RWPE1 (cell line): Measurements from ENCODE around the gene ZC3H12A.

Experiments
- CTCF ChIA-PET: fragments of 350-600 bp; sonication (Branson Sonifier 250); formaldehyde crosslinking; extraction: SDS; loops from one replicate; lab custom pipeline; 2021; lab: Yijun Ruan, JAX
- POLR2A ChIA-PET: fragments of 400-600 bp; formaldehyde crosslinking; extraction: SDS; loops from one replicate; lab custom pipeline; 2020; ENCODE audit warnings: antibody characterized with exemption; ENCODE audit not compliant: low non-redundant PET; lab: Yijun Ruan, JAX
- DNase-seq: peaks from one replicate; pipeline ENCODE4 v3.0.0; 2012; ENCODE audit warnings: low spot score
- H3K27ac ChIP-seq: fragments of 450-650 bp; 2 replicates; pipeline ENCODE4 v1.5.1; 2017
- TF ChIP-seq, protein P1 (sequence below): fragments of 450-650 bp; conservative IDR thresholded peaks from 2 replicates; pipeline ENCODE4 v1.5.1; 2017; ENCODE audit warnings: low read depth, mild to moderate bottlenecking

ZC3H12A gene

GRCh38 chr1:37434292-37435225 lies 39.8 kb upstream of the ZC3H12A start:
- H3K27ac ChIP-seq: no peak overlapping the region

GRCh38 chr1:37437087-37437486 lies 37.3 kb upstream of the ZC3H12A start:
- DNase-seq: no peak
- CTCF ChIA-PET: interaction anchor here (0.5 to 1.4 kb wide), 3 partner anchors 18 to 1528 kb away, joined by 3 to 4 read pairs (median 4); no protein-coding TSS in a partner anchor
- POLR2A ChIA-PET: no interaction called here
- no peak overlapping the region for H3K27ac ChIP-seq
- TF ChIP-seq, protein P1, sequence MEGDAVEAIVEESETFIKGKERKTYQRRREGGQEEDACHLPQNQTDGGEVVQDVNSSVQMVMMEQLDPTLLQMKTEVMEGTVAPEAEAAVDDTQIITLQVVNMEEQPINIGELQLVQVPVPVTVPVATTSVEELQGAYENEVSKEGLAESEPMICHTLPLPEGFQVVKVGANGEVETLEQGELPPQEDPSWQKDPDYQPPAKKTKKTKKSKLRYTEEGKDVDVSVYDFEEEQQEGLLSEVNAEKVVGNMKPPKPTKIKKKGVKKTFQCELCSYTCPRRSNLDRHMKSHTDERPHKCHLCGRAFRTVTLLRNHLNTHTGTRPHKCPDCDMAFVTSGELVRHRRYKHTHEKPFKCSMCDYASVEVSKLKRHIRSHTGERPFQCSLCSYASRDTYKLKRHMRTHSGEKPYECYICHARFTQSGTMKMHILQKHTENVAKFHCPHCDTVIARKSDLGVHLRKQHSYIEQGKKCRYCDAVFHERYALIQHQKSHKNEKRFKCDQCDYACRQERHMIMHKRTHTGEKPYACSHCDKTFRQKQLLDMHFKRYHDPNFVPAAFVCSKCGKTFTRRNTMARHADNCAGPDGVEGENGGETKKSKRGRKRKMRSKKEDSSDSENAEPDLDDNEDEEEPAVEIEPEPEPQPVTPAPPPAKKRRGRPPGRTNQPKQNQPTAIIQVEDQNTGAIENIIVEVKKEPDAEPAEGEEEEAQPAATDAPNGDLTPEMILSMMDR: no peak

More at GRCh38 chr1:37434292-37435225, 39.8 kb upstream of the ZC3H12A start:
- ChIA-PET POLR2A (no interaction called here), CTCF (interaction anchor here (0.5 to 2.7 kb wide), 21 partner anchors 9 to 918 kb away, joined by 3 to 18 read pairs (median 5); partner anchors contain the start of gene MEAF6)
- TF ChIP-seq, protein P1: peak; percentile 89
- DNase-seq: peak; percentile 78

- ChIA-PET POLR2A (no interaction called here), CTCF (no interaction called here)
- TF ChIP-seq, protein P1: no peak
These were observed 36.1 kb upstream of the ZC3H12A start for GRCh38 chr1:37438037-37438868.

GRCh38 chr1:37438869-37439343 lies 35.5 kb upstream of the ZC3H12A start:
- ChIA-PET CTCF (no interaction called here), POLR2A (no interaction called here)
- H3K27ac ChIP-seq: no peak overlapping the region
- TF ChIP-seq, protein P1: no peak
- DNase-seq: no peak

More at GRCh38 chr1:37438037-37438868, 36.1 kb upstream of the ZC3H12A start:
- no peak for DNase-seq
- H3K27ac ChIP-seq: no peak overlapping the region

DNA sequence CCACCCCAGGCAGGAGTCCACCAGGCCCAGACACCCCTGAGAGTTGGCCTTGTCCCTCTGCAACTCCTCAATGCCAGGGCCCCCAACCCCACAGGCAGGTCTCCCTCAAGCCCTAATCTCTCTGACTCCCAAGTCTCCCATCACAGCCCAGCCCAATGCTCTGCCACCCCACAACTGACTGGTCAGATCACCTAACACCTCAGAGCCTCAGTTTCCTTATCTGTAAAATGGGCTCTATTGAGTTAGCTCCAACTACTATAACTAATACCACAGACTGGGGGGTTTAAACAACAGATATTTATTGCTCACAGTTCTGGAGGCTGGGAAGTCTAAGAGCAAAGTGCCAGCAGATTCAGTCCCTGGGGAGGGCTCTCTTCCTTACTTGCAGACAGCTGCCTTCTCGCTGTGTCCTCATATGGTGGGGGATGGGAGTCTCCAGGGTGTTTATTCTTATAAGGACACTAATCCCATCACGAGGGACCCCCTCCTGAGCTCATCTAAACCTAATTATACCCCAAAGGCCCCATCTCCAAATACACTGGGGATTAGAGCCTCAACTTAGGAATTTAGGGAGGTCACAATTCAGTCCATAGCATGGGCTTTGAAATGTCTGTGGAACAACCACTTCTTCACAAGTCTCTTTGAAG lies 34.9 kb upstream of the ZC3H12A start:
- POLR2A ChIA-PET: no interaction called here
- no peak for DNase-seq
- CTCF ChIA-PET: interaction anchor here (0.6 kb wide), 1 partner anchor 862 kb away, joined by 3 read pairs; no protein-coding TSS in a partner anchor
- H3K27ac ChIP-seq: no peak overlapping the region
- TF ChIP-seq, protein P1: no peak

DNA sequence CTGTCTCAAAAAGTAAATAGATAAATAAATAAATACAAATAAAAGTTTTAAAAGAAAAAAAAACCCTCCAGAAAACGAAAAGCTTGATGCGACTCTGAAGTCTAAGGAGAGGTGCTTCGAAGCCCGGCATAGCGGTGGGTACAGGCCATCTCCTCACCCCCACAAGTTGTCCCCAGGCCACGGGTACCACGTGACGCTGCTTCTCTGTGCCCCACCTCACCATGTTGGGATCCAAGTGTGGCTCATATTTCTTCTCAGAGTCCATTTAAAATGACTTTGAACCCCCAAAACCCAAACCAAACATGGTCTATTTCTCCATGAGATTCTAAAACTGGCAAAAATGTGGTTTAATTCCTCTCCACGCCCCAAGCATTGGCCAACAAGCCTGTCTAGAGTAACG lies 32.9 kb upstream of the ZC3H12A start:
- POLR2A ChIA-PET: no interaction called here
- H3K27ac ChIP-seq: no peak overlapping the region
- CTCF ChIA-PET: interaction anchor here (0.7 kb wide), 1 partner anchor 58 kb away, joined by 3 read pairs; no protein-coding TSS in a partner anchor
- TF ChIP-seq, protein P1: no peak
- no peak for DNase-seq
